Neural cell (in vitro differentiated cells): ENCODE results near the gene P2RX1.

Source experiments
- EZH2 ChIP-seq: fragments of 200-600, 300-800 bp; shearing (Covaris generic), sonication (generic); IDR thresholded peaks from 2 replicates; pipeline ENCODE4 v1.6.1; 2014; ENCODE audit warnings: antibody characterized with exemption, low read length, borderline replicate concordance, mild to moderate bottlenecking; ENCODE audit not compliant: insufficient read depth, poor library complexity, severe bottlenecking
- POLR2AphosphoS5 ChIP-seq: IDR thresholded peaks from 2 replicates; pipeline ENCODE4 v1.6.1; 2012
- SMC3 ChIP-seq: fragments of 450-650 bp; conservative IDR thresholded peaks from 2 replicates; pipeline ENCODE4 v1.6.1; 2014; ENCODE audit warnings: antibody characterized with exemption, mild to moderate bottlenecking, moderate library complexity; ENCODE audit not compliant: poor library complexity
- TF ChIP-seq, protein P1 (sequence below): fragments of 450-650 bp; IDR thresholded peaks from 2 replicates; pipeline ENCODE4 v1.5.1; 2014; ENCODE audit warnings: antibody characterized with exemption, mild to moderate bottlenecking, moderate library complexity; ENCODE audit not compliant: poor library complexity, severe bottlenecking

DNA sequence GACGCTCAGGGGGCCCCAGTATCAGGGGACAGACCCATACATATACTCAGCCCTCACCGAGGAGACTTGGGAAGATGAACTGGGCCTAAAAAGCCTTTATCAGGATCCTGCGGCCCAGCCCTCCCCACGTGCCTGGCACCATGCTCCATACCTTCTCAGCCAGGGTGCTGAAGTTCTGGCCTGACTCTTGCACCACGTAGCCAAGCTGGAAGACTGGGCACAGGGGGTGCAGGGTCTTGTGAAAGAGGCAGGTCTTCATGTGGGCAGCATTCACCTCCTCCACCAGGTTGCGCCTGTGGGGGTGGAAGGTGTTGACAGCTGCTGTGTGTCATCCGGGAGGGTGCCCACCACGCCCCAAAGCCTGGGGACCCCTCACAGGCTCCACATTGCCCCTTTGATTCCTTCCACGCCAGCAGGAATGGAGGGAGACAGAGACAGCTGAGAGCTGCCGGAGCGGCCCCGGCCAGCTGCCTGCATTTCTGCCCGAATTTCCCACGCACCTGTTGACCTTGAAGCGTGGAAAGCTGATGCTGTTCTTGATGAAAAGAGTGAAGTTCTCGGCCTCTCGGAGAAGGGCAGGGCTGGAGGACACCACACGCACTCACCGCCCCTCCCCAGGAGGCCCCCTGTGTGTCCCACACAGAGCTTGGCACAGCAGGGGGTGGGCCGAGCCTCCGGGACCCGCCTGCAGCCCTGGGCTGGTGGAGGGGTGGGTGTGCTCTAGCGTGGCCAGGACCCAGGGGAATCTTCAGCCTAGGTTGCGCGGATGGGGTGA is 13.0 kb downstream of the P2RX1 start:
- TF ChIP-seq POLR2AphosphoS5 (no peak), EZH2 (no peak), SMC3 (no peak)
- TF ChIP-seq, protein P1, sequence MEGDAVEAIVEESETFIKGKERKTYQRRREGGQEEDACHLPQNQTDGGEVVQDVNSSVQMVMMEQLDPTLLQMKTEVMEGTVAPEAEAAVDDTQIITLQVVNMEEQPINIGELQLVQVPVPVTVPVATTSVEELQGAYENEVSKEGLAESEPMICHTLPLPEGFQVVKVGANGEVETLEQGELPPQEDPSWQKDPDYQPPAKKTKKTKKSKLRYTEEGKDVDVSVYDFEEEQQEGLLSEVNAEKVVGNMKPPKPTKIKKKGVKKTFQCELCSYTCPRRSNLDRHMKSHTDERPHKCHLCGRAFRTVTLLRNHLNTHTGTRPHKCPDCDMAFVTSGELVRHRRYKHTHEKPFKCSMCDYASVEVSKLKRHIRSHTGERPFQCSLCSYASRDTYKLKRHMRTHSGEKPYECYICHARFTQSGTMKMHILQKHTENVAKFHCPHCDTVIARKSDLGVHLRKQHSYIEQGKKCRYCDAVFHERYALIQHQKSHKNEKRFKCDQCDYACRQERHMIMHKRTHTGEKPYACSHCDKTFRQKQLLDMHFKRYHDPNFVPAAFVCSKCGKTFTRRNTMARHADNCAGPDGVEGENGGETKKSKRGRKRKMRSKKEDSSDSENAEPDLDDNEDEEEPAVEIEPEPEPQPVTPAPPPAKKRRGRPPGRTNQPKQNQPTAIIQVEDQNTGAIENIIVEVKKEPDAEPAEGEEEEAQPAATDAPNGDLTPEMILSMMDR: no peak
